ENCODE results near the gene ATP10A.

Gene ATP10A

DNA sequence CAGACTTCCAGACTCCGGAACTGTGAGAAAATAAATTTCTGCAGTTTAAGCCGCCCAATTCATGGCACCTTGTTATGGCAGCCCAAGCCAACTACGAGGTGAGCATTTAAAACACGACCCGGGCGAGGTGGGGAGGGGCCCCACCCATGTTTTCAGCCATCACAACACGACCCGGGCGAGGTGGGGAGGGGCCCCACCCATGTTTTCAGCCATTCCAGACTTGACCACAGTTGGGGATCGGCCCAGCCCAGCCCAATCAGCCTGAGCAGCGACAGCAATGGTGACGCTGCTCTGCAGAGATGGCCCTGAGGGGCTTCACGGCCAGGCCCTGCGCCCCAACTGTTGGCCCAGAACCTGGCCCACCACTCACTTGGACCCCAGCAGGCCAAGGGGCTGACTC is 93.1 kb downstream of the ATP10A start:
- Histone ChIP-seq H3K79me2 (ENCODE audit: insufficient read depth, low read length) (no peaks in the 10 kb centered on the region), H3K27ac (ENCODE audit: low read depth, low read length, poor library complexity, severe bottlenecking) (no peak overlapping the region), H3F3A (ENCODE audit: insufficient read depth, low read length) (no peaks in the 10 kb centered on the region), H4K20me1 (ENCODE audit: insufficient read depth, low read length) (no peaks in the 10 kb centered on the region), H3K9me3 (ENCODE audit: low read length) (no peaks in the 10 kb centered on the region), H3K9me2 (ENCODE audit: low read depth, low read length) (no peaks in the 10 kb centered on the region), H3K9ac (ENCODE audit: low read length) (no peak overlapping the region), H3K36me3 (ENCODE audit: insufficient read depth, low read length) (no peaks in the 10 kb centered on the region), H2AFZ (ENCODE audit: low read length) (no peak overlapping the region), H3K4me3 (ENCODE audit: low read depth, low read length, poor library complexity, severe bottlenecking) (no peak overlapping the region), H3K4me1 (ENCODE audit: insufficient read depth, low read length, severe bottlenecking) (no peaks in the 10 kb centered on the region), H3K4me2 (ENCODE audit: low read length) (no peak overlapping the region), H3K27me3 (ENCODE audit: insufficient read depth, low read length) (peaks cover 4% of the 10 kb centered on the region; the same call in 1 of the 2 replicates)
- TF ChIP-seq CTCF (IDR thresholded peaks at IDR 0.05; ENCODE audit: low read length) (no peak), EZH2 (IDR thresholded peaks at IDR 0.05; ENCODE audit: borderline replicate concordance, low read length) (no peak)

GRCh38 chr15:25768271-25768670 is 94.9 kb downstream of the ATP10A start:
- no peak overlapping the region for H3K4me2 ChIP-seq (ENCODE audit: low read length)
- H3F3A ChIP-seq (ENCODE audit: insufficient read depth, low read length) = no peaks in the 10 kb centered on the region
- TF ChIP-seq CTCF (IDR thresholded peaks at IDR 0.05; ENCODE audit: low read length) (no peak), EZH2 (IDR thresholded peaks at IDR 0.05; ENCODE audit: borderline replicate concordance, low read length) (no peak)
- H3K27ac ChIP-seq (ENCODE audit: low read depth, low read length, poor library complexity, severe bottlenecking) = no peak overlapping the region
- no peak overlapping the region for H3K9ac ChIP-seq (ENCODE audit: low read length)
- H3K9me3 ChIP-seq (ENCODE audit: low read length) = no peaks in the 10 kb centered on the region
- H3K79me2 ChIP-seq (ENCODE audit: insufficient read depth, low read length) = no peaks in the 10 kb centered on the region
- H4K20me1 ChIP-seq (ENCODE audit: insufficient read depth, low read length) = no peaks in the 10 kb centered on the region
- no peaks in the 10 kb centered on the region for H3K36me3 ChIP-seq (ENCODE audit: insufficient read depth, low read length)
- H3K4me3 ChIP-seq (ENCODE audit: low read depth, low read length, poor library complexity, severe bottlenecking) = no peak overlapping the region
- H3K27me3 ChIP-seq (ENCODE audit: insufficient read depth, low read length) = peaks cover 4% of the 10 kb centered on the region; the same call in 1 of the 2 replicates
- H2AFZ ChIP-seq (ENCODE audit: low read length) = no peak overlapping the region
- H3K9me2 ChIP-seq (ENCODE audit: low read depth, low read length) = no peaks in the 10 kb centered on the region
- no peaks in the 10 kb centered on the region for H3K4me1 ChIP-seq (ENCODE audit: insufficient read depth, low read length, severe bottlenecking)

DNA sequence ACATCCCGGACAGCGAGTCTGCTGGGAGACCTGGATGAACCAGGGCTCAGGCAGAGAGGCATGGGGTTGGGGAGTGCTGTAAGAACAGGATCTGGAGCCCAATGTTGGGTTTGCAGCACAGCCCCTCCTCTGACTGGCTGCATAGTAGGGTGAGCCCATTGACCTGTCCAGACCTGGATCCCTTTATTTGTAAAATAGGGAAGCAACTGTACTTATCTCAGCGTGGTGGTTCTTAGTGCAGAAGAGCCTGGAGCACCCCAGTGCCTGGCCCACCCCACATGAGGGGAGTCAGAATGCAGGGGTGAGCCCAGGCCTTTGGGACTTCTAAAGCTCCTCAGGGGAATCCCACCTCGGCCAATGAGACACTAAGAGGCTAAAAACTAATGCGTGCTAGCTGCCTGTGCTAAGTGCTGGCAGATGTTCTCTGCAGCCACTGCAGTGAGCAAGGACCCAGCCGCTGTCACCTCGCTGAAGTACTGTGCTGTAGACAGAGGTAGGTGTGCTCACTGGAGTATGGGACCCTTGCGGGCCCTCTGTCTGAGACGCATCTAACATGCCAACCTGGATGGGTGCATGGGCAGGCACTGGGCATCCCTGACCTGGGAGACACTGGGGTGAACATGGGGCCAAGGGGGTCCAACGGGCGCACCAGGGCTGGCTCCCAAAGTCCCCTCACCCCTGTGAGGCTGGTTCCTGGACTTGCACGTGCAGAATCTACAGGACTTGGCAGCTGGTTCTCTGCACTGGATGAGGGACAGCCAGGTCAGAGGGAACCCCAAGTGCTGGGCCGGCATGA is 95.6 kb downstream of the ATP10A start:
- no peaks in the 10 kb centered on the region for H3K9me3 ChIP-seq (ENCODE audit: low read length)
- H3K79me2 ChIP-seq (ENCODE audit: insufficient read depth, low read length) = no peaks in the 10 kb centered on the region
- no peaks in the 10 kb centered on the region for H3K4me1 ChIP-seq (ENCODE audit: insufficient read depth, low read length, severe bottlenecking)
- H3K4me3 ChIP-seq (ENCODE audit: low read depth, low read length, poor library complexity, severe bottlenecking) = no peak overlapping the region
- no peak overlapping the region for H2AFZ ChIP-seq (ENCODE audit: low read length)
- no peak overlapping the region for H3K9ac ChIP-seq (ENCODE audit: low read length)
- no peaks in the 10 kb centered on the region for H4K20me1 ChIP-seq (ENCODE audit: insufficient read depth, low read length)
- TF ChIP-seq EZH2 (IDR thresholded peaks at IDR 0.05; ENCODE audit: borderline replicate concordance, low read length) = no peak
- TF ChIP-seq CTCF (IDR thresholded peaks at IDR 0.05; ENCODE audit: low read length) = no peak
- no peaks in the 10 kb centered on the region for H3K9me2 ChIP-seq (ENCODE audit: low read depth, low read length)
- H3F3A ChIP-seq (ENCODE audit: insufficient read depth, low read length) = no peaks in the 10 kb centered on the region
- H3K27ac ChIP-seq (ENCODE audit: low read depth, low read length, poor library complexity, severe bottlenecking) = no peak overlapping the region
- no peak overlapping the region for H3K4me2 ChIP-seq (ENCODE audit: low read length)
- H3K27me3 ChIP-seq (ENCODE audit: insufficient read depth, low read length) = peaks cover 4% of the 10 kb centered on the region; the same call in 1 of the 2 replicates
- no peaks in the 10 kb centered on the region for H3K36me3 ChIP-seq (ENCODE audit: insufficient read depth, low read length)
